Neural crest cell (in vitro differentiated cells): ENCODE data around the gene SCD5. TPM values are rescaled to one million over a fixed set of nuclear protein-coding genes. Genes with fewer than 3 reads are reported as not detected.

ENCODE experiments used
- DNase-seq: peaks from one replicate; pipeline ENCODE4 v3.0.0; 2021; ENCODE audit warnings: low read depth, mixed read lengths, low spot score
- H3K27ac Mint-ChIP-seq: one replicate; pipeline ENCODE4 v1.8.0; 2021; ENCODE audit warnings: mild to moderate bottlenecking, mixed read lengths; ENCODE audit not compliant: unreplicated experiment
- H3K27me3 Mint-ChIP-seq: 2 replicates; pipeline ENCODE4 v1.8.0; 2021; ENCODE audit warnings: low read depth, mild to moderate bottlenecking, mixed read lengths
- H3K36me3 Mint-ChIP-seq: 2 replicates; pipeline ENCODE4 v1.8.0; 2021; ENCODE audit warnings: low read depth, mild to moderate bottlenecking, mixed read lengths
- H3K4me1 Mint-ChIP-seq: 2 replicates; pipeline ENCODE4 v1.8.0; 2021; ENCODE audit warnings: mixed read lengths
- H3K4me3 Mint-ChIP-seq: one replicate; pipeline ENCODE4 v1.8.0; 2021; ENCODE audit warnings: mild to moderate bottlenecking, mixed read lengths
- H3K9me3 Mint-ChIP-seq: 2 replicates; pipeline ENCODE4 v1.8.0; 2021; ENCODE audit warnings: mixed read lengths
- CTCF ChIP-seq: fragments of 200-600 bp; sonication (generic); conservative IDR thresholded peaks from 2 replicates; pipeline ENCODE4 v1.5.0; 2021; ENCODE audit warnings: antibody characterized with exemption, mild to moderate bottlenecking
- total RNA-seq: library from RNA; stranded (reverse); gene quantifications from 2 replicates; pipeline ENCODE4 v1.2.1, GENCODE V29; 2021

The SCD5 gene
- total RNA-seq, 1 donor from 2014 or later = 40.7 TPM

GRCh38 chr4:82687531-82687930, 111.1 kb downstream of the SCD5 start:
- H3K4me1 Mint-ChIP-seq = peaks cover 10% of the 10 kb centered on the region
- DNase-seq = no peak
- H3K27me3 Mint-ChIP-seq = no peaks in the 10 kb centered on the region
- no peak overlapping the region for H3K27ac Mint-ChIP-seq
- no peaks in the 10 kb centered on the region for H3K36me3 Mint-ChIP-seq
- no peaks in the 10 kb centered on the region for H3K9me3 Mint-ChIP-seq
- H3K4me3 Mint-ChIP-seq = no peak overlapping the region
- no peak for TF ChIP-seq CTCF

GRCh38 chr4:82681754-82682153, 116.8 kb downstream of the SCD5 start:
- Mint-ChIP-seq H3K27ac (no peak overlapping the region), H3K36me3 (peaks cover 11% of the 10 kb centered on the region), H3K27me3 (no peaks in the 10 kb centered on the region), H3K9me3 (no peaks in the 10 kb centered on the region), H3K4me3 (no peak overlapping the region), H3K4me1 (peaks cover 4% of the 10 kb centered on the region)
- DNase-seq = no peak
- no peak for TF ChIP-seq CTCF

- Mint-ChIP-seq H3K27ac (no peak overlapping the region), H3K9me3 (no peaks in the 10 kb centered on the region), H3K4me3 (no peak overlapping the region), H3K27me3 (no peaks in the 10 kb centered on the region), H3K4me1 (peaks cover 4% of the 10 kb centered on the region), H3K36me3 (peaks cover 13% of the 10 kb centered on the region)
- no peak for DNase-seq
- TF ChIP-seq CTCF = no peak
These were observed 117.8 kb downstream of the SCD5 start for GRCh38 chr4:82680834-82681233.

- no peak for TF ChIP-seq CTCF
- no peak overlapping the region for H3K4me3 Mint-ChIP-seq
- peak overlapping the region; percentile 83 for H3K27ac Mint-ChIP-seq
- H3K36me3 Mint-ChIP-seq = peaks cover 17% of the 10 kb centered on the region
- no peak for DNase-seq
- no peaks in the 10 kb centered on the region for H3K27me3 Mint-ChIP-seq
- peaks cover 5% of the 10 kb centered on the region for H3K9me3 Mint-ChIP-seq
- H3K4me1 Mint-ChIP-seq = peaks cover 4% of the 10 kb centered on the region
These were observed 119.1 kb downstream of the SCD5 start for GRCh38 chr4:82679531-82679930.

GRCh38 chr4:82678051-82678450, 120.5 kb downstream of the SCD5 start:
- Mint-ChIP-seq H3K27me3 (no peaks in the 10 kb centered on the region), H3K9me3 (peaks cover 8% of the 10 kb centered on the region), H3K4me1 (peaks cover 4% of the 10 kb centered on the region), H3K36me3 (peaks cover 32% of the 10 kb centered on the region), H3K27ac (no peak overlapping the region), H3K4me3 (no peak overlapping the region)
- no peak for TF ChIP-seq CTCF
- DNase-seq = no peak

GRCh38 chr4:82677327-82677726, 121.3 kb downstream of the SCD5 start:
- no peak for DNase-seq
- H3K4me1 Mint-ChIP-seq = peaks cover 4% of the 10 kb centered on the region
- peaks cover 8% of the 10 kb centered on the region for H3K9me3 Mint-ChIP-seq
- peaks cover 33% of the 10 kb centered on the region for H3K36me3 Mint-ChIP-seq
- no peaks in the 10 kb centered on the region for H3K27me3 Mint-ChIP-seq
- H3K4me3 Mint-ChIP-seq = no peak overlapping the region
- H3K27ac Mint-ChIP-seq = no peak overlapping the region
- no peak for TF ChIP-seq CTCF
